Measurements from ENCODE around the gene DUSP2.

Gene DUSP2

DNA sequence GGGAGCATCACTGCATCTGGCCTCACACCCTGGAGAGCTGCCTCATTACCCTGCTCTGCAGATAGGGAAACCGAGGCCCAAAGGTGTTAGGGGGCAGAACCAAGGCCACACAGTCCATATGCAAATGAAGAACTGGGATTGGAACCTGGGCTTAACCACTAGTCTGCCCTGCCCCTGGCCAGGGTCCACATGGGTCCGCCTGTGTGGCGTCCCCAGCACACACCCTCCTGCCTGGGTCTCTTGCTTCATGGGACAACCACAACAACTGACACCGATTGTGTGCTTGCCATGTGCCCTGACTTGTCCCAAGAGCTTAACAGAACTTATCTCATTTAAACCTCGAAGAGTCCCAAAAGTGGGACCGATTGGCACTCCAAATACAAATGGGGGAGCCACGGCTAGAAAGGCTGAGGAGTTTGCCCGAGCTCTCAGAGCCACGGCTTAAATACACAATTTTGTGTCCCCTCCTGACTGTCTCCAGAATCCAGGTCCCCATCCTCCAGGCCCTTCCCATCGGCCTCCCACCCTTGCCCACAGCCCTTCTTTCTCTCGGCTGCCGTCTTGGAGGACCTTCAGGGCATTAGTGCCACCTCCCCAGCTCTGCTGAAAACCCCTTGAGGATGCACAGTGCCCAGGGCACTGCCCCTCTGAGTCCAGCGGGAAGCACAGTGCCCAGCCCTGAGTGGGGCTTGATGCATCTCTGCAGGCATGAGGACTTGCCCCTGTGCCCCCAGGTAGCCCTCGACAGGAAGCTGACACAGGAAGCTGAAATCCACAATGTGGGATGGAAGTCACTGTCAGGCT is 5.8 kb upstream of the DUSP2 start:
- no peaks in the 10 kb centered on the region for H3K36me3 Mint-ChIP-seq (ENCODE audit: low read depth)
- peaks cover 13% of the 10 kb centered on the region for H3K27me3 Mint-ChIP-seq (ENCODE audit: low read depth, poor library complexity)
- peaks cover 59% of the 10 kb centered on the region for H3K4me1 Mint-ChIP-seq
- TF ChIP-seq, protein P1, sequence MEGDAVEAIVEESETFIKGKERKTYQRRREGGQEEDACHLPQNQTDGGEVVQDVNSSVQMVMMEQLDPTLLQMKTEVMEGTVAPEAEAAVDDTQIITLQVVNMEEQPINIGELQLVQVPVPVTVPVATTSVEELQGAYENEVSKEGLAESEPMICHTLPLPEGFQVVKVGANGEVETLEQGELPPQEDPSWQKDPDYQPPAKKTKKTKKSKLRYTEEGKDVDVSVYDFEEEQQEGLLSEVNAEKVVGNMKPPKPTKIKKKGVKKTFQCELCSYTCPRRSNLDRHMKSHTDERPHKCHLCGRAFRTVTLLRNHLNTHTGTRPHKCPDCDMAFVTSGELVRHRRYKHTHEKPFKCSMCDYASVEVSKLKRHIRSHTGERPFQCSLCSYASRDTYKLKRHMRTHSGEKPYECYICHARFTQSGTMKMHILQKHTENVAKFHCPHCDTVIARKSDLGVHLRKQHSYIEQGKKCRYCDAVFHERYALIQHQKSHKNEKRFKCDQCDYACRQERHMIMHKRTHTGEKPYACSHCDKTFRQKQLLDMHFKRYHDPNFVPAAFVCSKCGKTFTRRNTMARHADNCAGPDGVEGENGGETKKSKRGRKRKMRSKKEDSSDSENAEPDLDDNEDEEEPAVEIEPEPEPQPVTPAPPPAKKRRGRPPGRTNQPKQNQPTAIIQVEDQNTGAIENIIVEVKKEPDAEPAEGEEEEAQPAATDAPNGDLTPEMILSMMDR (IDR thresholded peaks at IDR 0.05): no peak
- no peak for DNase-seq
- no peak overlapping the region for H3K27ac Mint-ChIP-seq
- no peak overlapping the region for H3K4me3 Mint-ChIP-seq
- no peaks in the 10 kb centered on the region for H3K9me3 Mint-ChIP-seq

DNA sequence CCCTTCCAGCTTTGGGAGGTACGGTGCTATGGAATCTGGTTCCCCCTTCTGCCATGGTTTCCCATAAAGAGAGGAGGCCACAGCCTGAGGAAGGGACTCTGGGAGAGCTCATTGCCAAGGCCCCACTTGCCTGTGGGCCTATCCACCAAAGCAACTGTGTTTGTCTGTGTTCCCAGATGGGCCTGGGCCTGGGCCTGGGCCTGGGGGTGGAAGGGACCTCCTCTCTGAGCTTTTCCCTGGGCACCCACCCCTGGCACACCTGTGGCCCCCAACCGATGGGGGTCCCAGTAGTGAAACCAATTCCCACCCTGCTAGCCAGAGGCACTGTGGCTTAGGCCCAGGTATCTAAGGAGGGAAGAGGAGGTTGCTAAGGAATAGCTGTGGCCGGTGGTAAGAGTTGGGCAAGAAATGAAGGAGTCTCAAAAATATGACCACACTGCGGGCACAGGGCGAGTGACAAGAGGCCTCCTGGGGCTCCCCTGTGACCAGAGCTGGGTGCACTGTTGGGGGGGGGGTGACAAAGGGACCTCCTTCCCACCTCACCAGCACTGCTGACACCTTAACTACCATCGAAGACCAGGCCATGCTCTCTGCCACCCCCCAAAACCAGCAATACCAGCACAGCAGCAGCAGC is 4.9 kb upstream of the DUSP2 start:
- Mint-ChIP-seq H3K4me1 (peaks cover 52% of the 10 kb centered on the region), H3K36me3 (ENCODE audit: low read depth) (no peaks in the 10 kb centered on the region), H3K4me3 (no peak overlapping the region), H3K9me3 (no peaks in the 10 kb centered on the region), H3K27me3 (ENCODE audit: low read depth, poor library complexity) (peaks cover 19% of the 10 kb centered on the region), H3K27ac (no peak overlapping the region)
- TF ChIP-seq, protein P1 (IDR thresholded peaks at IDR 0.05): no peak
- DNase-seq: no peak

DNA sequence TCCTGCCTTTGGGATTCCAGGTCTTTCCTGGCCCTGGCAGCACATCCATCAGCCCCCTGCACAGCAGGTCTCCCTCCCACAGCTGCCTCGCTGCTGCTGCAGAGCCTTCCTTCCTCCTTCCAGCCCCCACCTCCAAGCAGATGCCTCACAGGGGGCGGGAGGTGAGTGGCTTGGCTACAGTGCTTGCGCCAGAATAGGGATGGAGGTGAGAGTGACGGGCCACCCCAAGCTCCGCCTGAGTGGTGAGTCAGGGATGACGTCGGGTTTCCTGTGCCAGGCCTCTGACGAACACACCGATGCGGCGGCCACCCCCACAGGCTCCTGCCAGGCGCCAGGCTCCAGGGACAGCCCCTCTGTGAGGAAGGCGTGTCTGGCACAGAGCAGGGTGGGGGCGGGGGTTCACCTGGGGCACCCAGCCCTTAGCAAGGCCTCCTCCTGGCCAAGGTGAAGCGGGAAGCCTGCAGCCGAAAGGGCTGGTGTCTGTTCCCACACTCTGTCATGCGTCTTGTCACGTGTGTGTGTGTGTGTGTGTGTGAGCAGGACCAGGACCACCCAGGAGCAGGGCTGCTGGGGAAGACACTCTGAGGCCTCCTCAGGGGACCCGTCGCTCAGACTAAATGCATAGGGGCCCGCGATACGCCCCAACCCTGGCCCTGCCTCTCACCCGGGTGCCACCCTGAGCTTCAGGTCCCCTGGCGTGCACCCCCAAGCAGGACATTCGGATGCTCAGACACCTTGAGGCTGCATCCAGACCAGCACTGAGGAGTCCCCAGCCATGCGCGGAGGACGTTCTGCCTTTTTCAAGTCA is 3.4 kb upstream of the DUSP2 start:
- peaks cover 57% of the 10 kb centered on the region for H3K4me1 Mint-ChIP-seq
- no peak overlapping the region for H3K4me3 Mint-ChIP-seq
- H3K27me3 Mint-ChIP-seq (ENCODE audit: low read depth, poor library complexity): peaks cover 29% of the 10 kb centered on the region
- TF ChIP-seq, protein P1 (IDR thresholded peaks at IDR 0.05): no peak
- H3K9me3 Mint-ChIP-seq: no peaks in the 10 kb centered on the region
- H3K36me3 Mint-ChIP-seq (ENCODE audit: low read depth): no peaks in the 10 kb centered on the region
- peak; percentile 67 for DNase-seq
- H3K27ac Mint-ChIP-seq: peak overlapping the region; percentile 42

DNA sequence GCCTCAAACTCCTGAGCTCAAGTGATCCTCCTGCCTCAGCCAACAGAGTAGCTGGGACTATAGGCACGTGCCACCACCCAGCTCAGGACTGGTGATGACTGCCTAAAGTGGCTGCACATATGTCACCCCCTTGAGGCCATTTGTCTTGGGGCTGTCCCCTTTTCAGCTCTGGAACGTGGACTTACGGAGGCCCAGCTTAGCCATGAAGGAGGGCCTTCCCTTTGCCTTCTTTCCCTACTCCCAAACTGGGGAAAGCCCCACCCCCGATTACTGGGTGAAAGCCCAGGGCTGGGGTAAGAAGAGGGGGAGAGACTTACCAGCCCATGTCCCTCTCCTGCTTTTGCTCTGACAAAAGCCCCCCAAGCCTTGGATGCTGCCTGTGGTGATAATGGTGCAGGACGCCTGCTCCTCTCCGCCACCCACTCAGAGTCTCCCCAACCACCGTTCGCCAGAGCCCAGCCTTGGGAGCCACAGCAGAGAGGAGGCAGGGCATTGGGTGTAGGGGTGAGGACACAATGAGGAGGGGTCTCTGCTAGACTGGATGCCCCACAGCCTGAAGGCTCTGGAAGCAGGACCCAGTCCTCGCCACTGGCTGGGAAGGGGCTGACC is 2.5 kb upstream of the DUSP2 start:
- Mint-ChIP-seq H3K27me3 (ENCODE audit: low read depth, poor library complexity) (peaks cover 36% of the 10 kb centered on the region), H3K4me1 (peaks cover 49% of the 10 kb centered on the region), H3K4me3 (peak overlapping the region; percentile 30), H3K36me3 (ENCODE audit: low read depth) (no peaks in the 10 kb centered on the region), H3K9me3 (no peaks in the 10 kb centered on the region), H3K27ac (no peak overlapping the region)
- TF ChIP-seq, protein P1 (IDR thresholded peaks at IDR 0.05): no peak
- no peak for DNase-seq

DNA sequence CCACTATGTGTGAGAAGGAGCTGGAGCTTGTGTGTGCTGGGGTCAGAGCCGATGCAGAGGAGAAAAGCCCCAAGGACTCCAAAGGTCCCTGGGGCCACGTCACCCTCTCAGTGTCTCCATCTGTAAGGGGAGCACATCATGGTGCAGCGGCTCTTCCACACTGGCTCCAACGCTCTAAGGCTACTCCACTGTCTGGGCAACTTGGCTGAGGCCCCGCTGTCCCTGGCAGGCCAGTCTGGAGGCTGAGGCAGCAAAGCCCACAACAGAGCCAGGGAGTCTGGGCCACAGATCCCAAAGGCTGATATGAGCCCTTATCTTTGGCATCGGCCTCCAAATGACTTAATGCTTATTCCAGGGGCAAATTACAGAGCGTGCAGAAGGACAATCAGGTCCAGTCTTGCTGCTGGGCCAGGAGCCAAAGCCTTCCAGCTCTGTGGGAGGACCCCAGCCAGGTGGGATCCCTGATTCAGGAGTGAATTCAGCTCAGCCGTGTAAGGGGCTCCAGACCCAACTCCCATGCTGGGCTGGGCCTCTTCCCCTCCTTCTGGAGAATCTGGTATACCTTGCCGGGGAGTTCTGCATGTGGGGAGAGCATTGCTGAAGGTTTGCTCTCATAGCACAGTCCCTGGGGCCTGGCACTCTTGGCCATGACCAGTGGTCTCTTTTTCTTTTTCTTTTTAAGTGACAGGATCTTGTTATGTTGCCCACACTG is 1.8 kb upstream of the DUSP2 start:
- H3K36me3 Mint-ChIP-seq (ENCODE audit: low read depth): no peaks in the 10 kb centered on the region
- no peaks in the 10 kb centered on the region for H3K9me3 Mint-ChIP-seq
- peak overlapping the region; percentile 30 for H3K4me3 Mint-ChIP-seq
- peaks cover 42% of the 10 kb centered on the region for H3K4me1 Mint-ChIP-seq
- TF ChIP-seq, protein P1 (IDR thresholded peaks at IDR 0.05): no peak
- H3K27ac Mint-ChIP-seq: no peak overlapping the region
- H3K27me3 Mint-ChIP-seq (ENCODE audit: low read depth, poor library complexity): peaks cover 42% of the 10 kb centered on the region
- no peak for DNase-seq

Measured in nephron progenitor cell (in vitro differentiated cells).